NT2/D1 (cell line): Measurements from ENCODE around the gene JMJD8.

Source experiments
- SUZ12 ChIP-seq: IDR thresholded peaks from 2 replicates; pipeline ENCODE4 v1.6.1; 2011; ENCODE audit not compliant: insufficient read length, insufficient read depth; ENCODE audit errors: extremely low read depth
- YY1 ChIP-seq: IDR thresholded peaks from 2 replicates; pipeline ENCODE4 v1.6.1; 2011; ENCODE audit not compliant: insufficient read length, insufficient read depth
- ZNF274 ChIP-seq: IDR thresholded peaks from 2 replicates; pipeline ENCODE4 v1.6.1; 2011; ENCODE audit warnings: mild to moderate bottlenecking, low read depth, low read length

DNA sequence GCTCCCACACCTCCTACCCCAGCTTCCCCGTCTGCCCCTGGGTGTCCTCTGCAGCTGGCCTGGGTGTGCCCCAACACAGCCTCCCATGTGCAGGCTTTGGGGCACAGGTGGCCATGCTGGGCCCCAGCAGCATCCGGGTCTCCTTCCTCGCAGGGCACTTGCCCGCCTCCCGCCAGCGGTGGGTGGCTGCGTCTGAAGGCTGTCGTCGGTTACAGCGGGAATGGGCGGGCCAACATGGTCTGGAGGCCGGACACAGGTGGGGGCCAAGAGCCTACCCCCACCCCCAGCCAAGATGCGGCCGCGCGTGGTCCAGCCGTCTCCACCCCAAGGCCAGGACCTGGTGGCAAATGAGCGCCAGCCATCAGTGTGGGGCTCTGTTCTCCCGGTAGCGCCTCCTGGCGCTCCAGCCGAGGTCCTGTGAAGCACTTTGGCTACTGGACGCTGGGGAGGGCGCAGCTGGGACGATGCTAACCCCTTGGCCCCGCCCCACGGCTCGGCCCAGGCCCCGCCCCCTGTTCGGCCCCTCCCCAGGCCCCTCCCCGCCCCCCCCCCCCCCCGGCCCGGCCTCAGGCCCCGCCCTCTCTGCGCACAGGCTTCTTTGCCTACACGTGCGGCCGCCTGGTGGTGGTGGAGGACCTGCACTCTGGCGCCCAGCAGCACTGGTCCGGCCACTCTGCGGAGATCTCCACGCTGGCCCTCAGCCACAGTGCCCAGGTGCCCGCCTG lies 23.5 kb downstream of the JMJD8 start:
- TF ChIP-seq SUZ12 (no peak), YY1 (no peak), ZNF274 (no peak)
